ENCODE data around the gene SYT6.

SYT6 gene

GRCh38 chr1:114116086-114116485 is 37.6 kb downstream of the SYT6 start:
- WGBS = 78% methylated on average over 6 of the region's 6 CpGs
- H3K9me3 ChIP-seq (ENCODE audit: insufficient read depth, low read depth, low read length) = no peaks in the 10 kb centered on the region
- peaks cover 38% of the 10 kb centered on the region for H3K4me1 ChIP-seq (ENCODE audit: insufficient read depth, low read length)
- H3K36me3 ChIP-seq (ENCODE audit: insufficient read depth, low read length) = peaks cover 59% of the 10 kb centered on the region
- H3K4me3 ChIP-seq (ENCODE audit: low read length) = no peak overlapping the region
- no peak overlapping the region for H3K9ac ChIP-seq (ENCODE audit: low read depth, low read length)
- no peaks in the 10 kb centered on the region for H3K27me3 ChIP-seq (ENCODE audit: insufficient read depth, low read length)
- no peak overlapping the region for H3K27ac ChIP-seq (ENCODE audit: low read depth, low read length)

- no peaks in the 10 kb centered on the region for H3K27me3 ChIP-seq (ENCODE audit: insufficient read depth, low read length)
- no peak overlapping the region for H3K27ac ChIP-seq (ENCODE audit: low read depth, low read length)
- peaks cover 39% of the 10 kb centered on the region for H3K4me1 ChIP-seq (ENCODE audit: insufficient read depth, low read length)
- 90% methylated on average over 8 of the region's 8 CpGs for WGBS
- H3K9me3 ChIP-seq (ENCODE audit: insufficient read depth, low read depth, low read length) = no peaks in the 10 kb centered on the region
- H3K36me3 ChIP-seq (ENCODE audit: insufficient read depth, low read length) = peaks cover 76% of the 10 kb centered on the region
- no peak overlapping the region for H3K9ac ChIP-seq (ENCODE audit: low read depth, low read length)
- no peak overlapping the region for H3K4me3 ChIP-seq (ENCODE audit: low read length)
Observed at GRCh38 chr1:114114185-114115094, 39.2 kb downstream of the SYT6 start.

GRCh38 chr1:114113411-114114184 is 40.1 kb downstream of the SYT6 start:
- no peaks in the 10 kb centered on the region for H3K27me3 ChIP-seq (ENCODE audit: insufficient read depth, low read length)
- H3K36me3 ChIP-seq (ENCODE audit: insufficient read depth, low read length) = peaks cover 84% of the 10 kb centered on the region
- H3K9me3 ChIP-seq (ENCODE audit: insufficient read depth, low read depth, low read length) = no peaks in the 10 kb centered on the region
- WGBS = 82% methylated on average over 10 of the region's 10 CpGs
- no peak overlapping the region for H3K4me3 ChIP-seq (ENCODE audit: low read length)
- no peak overlapping the region for H3K9ac ChIP-seq (ENCODE audit: low read depth, low read length)
- no peak overlapping the region for H3K27ac ChIP-seq (ENCODE audit: low read depth, low read length)
- H3K4me1 ChIP-seq (ENCODE audit: insufficient read depth, low read length) = peaks cover 36% of the 10 kb centered on the region

- Histone ChIP-seq H3K9me3 (ENCODE audit: insufficient read depth, low read depth, low read length) (no peaks in the 10 kb centered on the region), H3K36me3 (ENCODE audit: insufficient read depth, low read length) (peaks cover 86% of the 10 kb centered on the region), H3K4me1 (ENCODE audit: insufficient read depth, low read length) (peaks cover 35% of the 10 kb centered on the region), H3K4me3 (ENCODE audit: low read length) (no peak overlapping the region), H3K27me3 (ENCODE audit: insufficient read depth, low read length) (no peaks in the 10 kb centered on the region), H3K27ac (ENCODE audit: low read depth, low read length) (no peak overlapping the region), H3K9ac (ENCODE audit: low read depth, low read length) (no peak overlapping the region)
- 61% methylated on average over 4 of the region's 4 CpGs for WGBS
Observed at GRCh38 chr1:114112775-114113174, 40.9 kb downstream of the SYT6 start.

GRCh38 chr1:114111731-114112641 is 41.7 kb downstream of the SYT6 start:
- peaks cover 86% of the 10 kb centered on the region for H3K36me3 ChIP-seq (ENCODE audit: insufficient read depth, low read length)
- no peaks in the 10 kb centered on the region for H3K9me3 ChIP-seq (ENCODE audit: insufficient read depth, low read depth, low read length)
- H3K4me3 ChIP-seq (ENCODE audit: low read length) = no peak overlapping the region
- WGBS = 90% methylated on average over 23 of the region's 23 CpGs
- no peaks in the 10 kb centered on the region for H3K27me3 ChIP-seq (ENCODE audit: insufficient read depth, low read length)
- H3K27ac ChIP-seq (ENCODE audit: low read depth, low read length) = no peak overlapping the region
- no peak overlapping the region for H3K9ac ChIP-seq (ENCODE audit: low read depth, low read length)
- H3K4me1 ChIP-seq (ENCODE audit: insufficient read depth, low read length) = peaks cover 31% of the 10 kb centered on the region

GRCh38 chr1:114109981-114110380 is 43.7 kb downstream of the SYT6 start:
- Histone ChIP-seq H3K4me1 (ENCODE audit: insufficient read depth, low read length) (peaks cover 40% of the 10 kb centered on the region), H3K9me3 (ENCODE audit: insufficient read depth, low read depth, low read length) (no peaks in the 10 kb centered on the region), H3K4me3 (ENCODE audit: low read length) (no peak overlapping the region), H3K9ac (ENCODE audit: low read depth, low read length) (no peak overlapping the region), H3K36me3 (ENCODE audit: insufficient read depth, low read length) (peaks cover 74% of the 10 kb centered on the region), H3K27me3 (ENCODE audit: insufficient read depth, low read length) (no peaks in the 10 kb centered on the region), H3K27ac (ENCODE audit: low read depth, low read length) (no peak overlapping the region)
- WGBS = 91% methylated on average over 2 of the region's 2 CpGs

- Histone ChIP-seq H3K36me3 (ENCODE audit: insufficient read depth, low read length) (peaks cover 71% of the 10 kb centered on the region), H3K27me3 (ENCODE audit: insufficient read depth, low read length) (no peaks in the 10 kb centered on the region), H3K4me3 (ENCODE audit: low read length) (no peak overlapping the region), H3K4me1 (ENCODE audit: insufficient read depth, low read length) (peaks cover 36% of the 10 kb centered on the region), H3K27ac (ENCODE audit: low read depth, low read length) (no peak overlapping the region), H3K9ac (ENCODE audit: low read depth, low read length) (no peak overlapping the region), H3K9me3 (ENCODE audit: insufficient read depth, low read depth, low read length) (no peaks in the 10 kb centered on the region)
- WGBS = 97% methylated on average over 4 of the region's 4 CpGs
Observed at GRCh38 chr1:114108751-114109255, 44.9 kb downstream of the SYT6 start.

- H3K27me3 ChIP-seq (ENCODE audit: insufficient read depth, low read length) = no peaks in the 10 kb centered on the region
- H3K9ac ChIP-seq (ENCODE audit: low read depth, low read length) = no peak overlapping the region
- 90% methylated on average over 7 of the region's 7 CpGs for WGBS
- peaks cover 75% of the 10 kb centered on the region for H3K36me3 ChIP-seq (ENCODE audit: insufficient read depth, low read length)
- H3K4me1 ChIP-seq (ENCODE audit: insufficient read depth, low read length) = peaks cover 27% of the 10 kb centered on the region; the same call in 1 of the 2 replicates
- H3K27ac ChIP-seq (ENCODE audit: low read depth, low read length) = no peak overlapping the region
- H3K4me3 ChIP-seq (ENCODE audit: low read length) = no peak overlapping the region
- no peaks in the 10 kb centered on the region for H3K9me3 ChIP-seq (ENCODE audit: insufficient read depth, low read depth, low read length)
Observed at GRCh38 chr1:114107474-114108435, 45.9 kb downstream of the SYT6 start.

GRCh38 chr1:114105421-114105979 is 48.2 kb downstream of the SYT6 start:
- Histone ChIP-seq H3K4me3 (ENCODE audit: low read length) (no peak overlapping the region), H3K36me3 (ENCODE audit: insufficient read depth, low read length) (peaks cover 75% of the 10 kb centered on the region), H3K9ac (ENCODE audit: low read depth, low read length) (no peak overlapping the region), H3K27me3 (ENCODE audit: insufficient read depth, low read length) (no peaks in the 10 kb centered on the region), H3K9me3 (ENCODE audit: insufficient read depth, low read depth, low read length) (no peaks in the 10 kb centered on the region), H3K27ac (ENCODE audit: low read depth, low read length) (no peak overlapping the region), H3K4me1 (ENCODE audit: insufficient read depth, low read length) (peaks cover 26% of the 10 kb centered on the region; the same call in 1 of the 2 replicates)
- 74% methylated on average over 14 of the region's 14 CpGs for WGBS

Measured in HUES64 (cell line).